GM10266 (cell line): ENCODE data around the gene SLC34A3.

Source experiments
- DNase-seq: peaks from one replicate; pipeline ENCODE4 v3.0.0; 2012; ENCODE audit errors: extremely low spot score
- TF ChIP-seq, protein P1 (sequence below): IDR thresholded peaks from 2 replicates; pipeline ENCODE4 v1.5.1; 2012; ENCODE audit warnings: mild to moderate bottlenecking, low read depth; ENCODE audit not compliant: control insufficient read depth, insufficient read depth; ENCODE audit errors: missing control alignments

The SLC34A3 gene

DNA sequence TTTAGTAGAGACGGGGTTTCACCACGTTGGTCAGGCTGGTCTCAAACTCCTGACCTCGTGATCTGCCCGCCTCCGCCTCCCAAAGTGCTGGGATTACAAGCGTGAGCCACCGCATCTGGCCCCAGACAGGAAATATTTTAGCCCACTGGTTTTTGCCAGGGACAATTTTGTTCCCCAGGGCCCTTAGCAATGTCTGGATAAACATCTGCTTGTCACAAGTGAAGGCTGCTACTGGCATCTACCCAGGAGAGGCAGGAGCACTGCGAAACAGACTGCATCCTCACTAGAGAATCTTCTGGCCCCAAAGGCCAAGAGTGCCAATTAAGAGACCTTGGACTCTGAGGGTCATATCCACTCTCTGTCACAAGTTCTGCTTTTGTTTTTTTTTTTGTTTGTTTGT lies 27.7 kb upstream of the SLC34A3 start:
- TF ChIP-seq, protein P1, sequence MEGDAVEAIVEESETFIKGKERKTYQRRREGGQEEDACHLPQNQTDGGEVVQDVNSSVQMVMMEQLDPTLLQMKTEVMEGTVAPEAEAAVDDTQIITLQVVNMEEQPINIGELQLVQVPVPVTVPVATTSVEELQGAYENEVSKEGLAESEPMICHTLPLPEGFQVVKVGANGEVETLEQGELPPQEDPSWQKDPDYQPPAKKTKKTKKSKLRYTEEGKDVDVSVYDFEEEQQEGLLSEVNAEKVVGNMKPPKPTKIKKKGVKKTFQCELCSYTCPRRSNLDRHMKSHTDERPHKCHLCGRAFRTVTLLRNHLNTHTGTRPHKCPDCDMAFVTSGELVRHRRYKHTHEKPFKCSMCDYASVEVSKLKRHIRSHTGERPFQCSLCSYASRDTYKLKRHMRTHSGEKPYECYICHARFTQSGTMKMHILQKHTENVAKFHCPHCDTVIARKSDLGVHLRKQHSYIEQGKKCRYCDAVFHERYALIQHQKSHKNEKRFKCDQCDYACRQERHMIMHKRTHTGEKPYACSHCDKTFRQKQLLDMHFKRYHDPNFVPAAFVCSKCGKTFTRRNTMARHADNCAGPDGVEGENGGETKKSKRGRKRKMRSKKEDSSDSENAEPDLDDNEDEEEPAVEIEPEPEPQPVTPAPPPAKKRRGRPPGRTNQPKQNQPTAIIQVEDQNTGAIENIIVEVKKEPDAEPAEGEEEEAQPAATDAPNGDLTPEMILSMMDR = no peak
- no peak for DNase-seq

DNA sequence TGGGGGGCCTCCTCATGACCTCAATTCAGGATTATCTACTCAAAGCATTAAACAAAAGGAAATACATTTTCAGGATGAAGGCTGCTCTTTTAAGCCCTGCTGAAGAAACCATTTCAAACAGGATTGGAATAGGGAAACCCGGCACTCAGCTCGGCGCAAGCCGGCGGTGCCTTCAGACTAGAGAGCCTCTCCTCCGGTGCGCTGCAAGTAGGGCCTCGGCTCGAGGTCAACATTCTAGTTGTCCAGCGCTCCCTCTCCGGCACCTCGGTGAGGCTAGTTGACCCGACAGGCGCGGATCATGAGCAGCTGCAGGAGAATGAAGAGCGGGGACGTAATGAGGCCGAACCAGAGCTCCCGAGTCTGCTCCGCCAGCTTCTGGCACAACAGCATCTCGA lies 26.0 kb upstream of the SLC34A3 start:
- no peak for DNase-seq
- TF ChIP-seq, protein P1 = no peak

DNA sequence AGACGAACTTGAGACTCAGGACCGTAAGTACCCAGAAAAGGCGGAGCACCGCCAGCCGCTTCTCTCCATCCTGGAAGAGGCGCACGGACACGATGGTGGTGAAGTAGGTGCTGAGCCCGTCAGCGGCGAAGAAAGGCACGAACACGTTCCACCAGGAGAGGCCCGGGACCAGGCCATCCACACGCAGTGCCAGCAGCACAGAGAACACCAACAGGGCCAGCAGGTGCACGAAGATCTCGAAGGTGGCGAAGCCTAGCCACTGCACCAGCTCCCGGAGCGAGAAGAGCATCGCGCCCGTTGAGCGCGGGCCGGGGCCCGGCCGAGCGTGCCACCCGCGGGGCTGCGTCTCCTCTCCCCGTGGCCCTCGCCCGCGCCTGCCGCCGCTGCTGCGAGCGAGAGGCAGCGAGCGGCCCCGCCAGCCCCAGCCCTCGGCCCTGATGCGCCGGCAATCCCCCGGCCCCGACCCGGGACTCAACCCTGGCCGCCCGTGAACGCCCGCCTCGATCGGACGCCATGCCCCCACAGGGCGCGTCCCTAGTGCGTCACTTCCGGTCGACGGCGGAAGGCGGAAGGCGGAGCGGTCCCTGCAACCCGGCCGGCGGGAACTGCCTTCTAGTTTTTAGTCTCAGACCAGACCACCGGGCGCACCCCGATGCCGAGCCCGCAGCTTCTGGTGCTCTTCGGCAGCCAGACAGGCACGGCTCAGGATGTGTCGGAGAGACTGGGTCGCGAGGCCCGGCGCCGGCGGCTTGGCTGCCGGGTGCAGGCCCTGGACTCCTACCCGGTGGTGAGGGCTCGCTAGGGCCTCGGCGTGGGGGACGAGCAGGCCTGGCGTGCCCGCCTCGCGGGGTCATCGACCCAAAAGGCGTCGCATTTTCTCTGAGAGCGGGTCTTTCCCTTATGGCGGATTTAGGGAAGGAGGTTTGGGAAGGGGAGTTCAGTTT lies 25.3 kb upstream of the SLC34A3 start, which contains the start of the genes NDOR1 and TMEM203:
NDOR1 (plus strand) TSS at position 575 of the 944 bp plus-strand sequence; CDS start at position 653, 78 bp downstream.
TMEM203 (minus strand) TSS at position 523 of the 944 bp plus-strand sequence; CDS start at position 289, 234 bp downstream.
- peak; percentile 98 for DNase-seq
- TF ChIP-seq, protein P1 = no peak

DNA sequence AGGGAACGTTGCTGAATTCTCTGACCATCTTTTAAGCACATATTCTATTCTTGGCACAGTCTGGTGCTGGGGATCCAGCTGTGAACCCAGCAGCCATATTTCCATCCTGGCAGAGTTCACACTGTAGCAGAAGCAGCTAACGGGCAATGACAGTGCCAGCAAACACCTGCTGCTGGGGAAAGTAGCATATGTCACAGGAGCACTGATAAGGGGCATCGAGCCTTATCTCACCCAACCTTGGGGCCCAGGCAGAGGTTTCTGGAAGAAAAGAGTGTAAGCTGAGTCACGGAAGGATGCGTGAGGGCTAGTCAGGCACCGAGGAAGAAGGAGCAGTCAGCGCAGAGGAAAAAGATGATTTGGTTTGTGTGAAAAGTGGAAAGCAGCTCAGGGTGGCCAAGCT lies 24.1 kb upstream of the SLC34A3 start:
- TF ChIP-seq, protein P1 = no peak
- DNase-seq = no peak

DNA sequence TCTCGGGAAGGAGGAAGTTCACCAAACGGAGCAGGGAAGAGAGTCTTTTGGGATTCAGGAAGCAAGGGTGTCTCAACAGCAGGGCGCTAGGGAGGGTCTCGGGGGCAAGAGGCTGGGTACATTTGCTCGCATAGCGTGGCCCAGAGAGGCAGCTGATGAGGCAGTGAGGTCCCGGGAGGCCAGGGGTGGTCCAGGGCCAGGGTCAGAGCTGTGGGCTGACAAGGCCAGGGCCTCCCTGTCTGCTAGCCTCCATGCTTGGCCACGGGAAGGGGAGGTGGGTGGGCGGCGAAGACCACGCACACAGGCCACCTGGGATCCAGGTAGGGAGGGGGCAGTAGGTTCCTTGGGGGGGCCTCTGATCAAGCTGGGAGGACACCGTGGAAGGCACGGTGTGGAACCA lies 19.2 kb upstream of the SLC34A3 start:
- TF ChIP-seq, protein P1 = no peak
- no peak for DNase-seq

DNA sequence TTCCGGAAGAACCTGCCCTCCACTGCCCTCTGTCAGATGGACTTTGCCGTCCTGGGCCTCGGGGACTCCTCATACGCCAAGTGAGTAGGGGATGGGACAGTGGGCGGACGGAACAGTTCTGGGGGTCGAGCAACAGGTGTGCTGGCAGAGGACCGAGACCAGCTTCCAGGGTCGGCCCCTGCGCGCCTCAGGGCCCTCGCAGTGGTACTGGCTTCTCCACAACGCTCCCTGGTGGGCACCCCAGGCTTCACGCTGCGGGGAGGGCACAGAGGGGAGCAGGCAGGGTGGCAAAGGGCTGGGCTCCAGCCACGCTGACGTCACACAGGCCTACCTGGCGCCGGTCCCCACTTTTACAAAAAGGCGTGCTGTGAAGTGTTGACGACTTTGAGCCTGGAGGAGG lies 18.2 kb upstream of the SLC34A3 start:
- TF ChIP-seq, protein P1 = no peak
- DNase-seq = no peak
